Ramos (cell line): Measurements from ENCODE around the gene FGF3.

Experiments
- in situ Hi-C: fragments of 300-500 bp; cut with MboI; formaldehyde crosslinking; loops from one replicate; pipeline ENCODE4 v1.14.3; 2022; ENCODE audit warnings: low sequenced_read_pairs; ENCODE audit not compliant: unreplicated experiment

FGF3 gene

GRCh38 chr11:69807106-69807815, 12.0 kb downstream of the FGF3 start:
- in situ Hi-C loops = no loop called here

DNA sequence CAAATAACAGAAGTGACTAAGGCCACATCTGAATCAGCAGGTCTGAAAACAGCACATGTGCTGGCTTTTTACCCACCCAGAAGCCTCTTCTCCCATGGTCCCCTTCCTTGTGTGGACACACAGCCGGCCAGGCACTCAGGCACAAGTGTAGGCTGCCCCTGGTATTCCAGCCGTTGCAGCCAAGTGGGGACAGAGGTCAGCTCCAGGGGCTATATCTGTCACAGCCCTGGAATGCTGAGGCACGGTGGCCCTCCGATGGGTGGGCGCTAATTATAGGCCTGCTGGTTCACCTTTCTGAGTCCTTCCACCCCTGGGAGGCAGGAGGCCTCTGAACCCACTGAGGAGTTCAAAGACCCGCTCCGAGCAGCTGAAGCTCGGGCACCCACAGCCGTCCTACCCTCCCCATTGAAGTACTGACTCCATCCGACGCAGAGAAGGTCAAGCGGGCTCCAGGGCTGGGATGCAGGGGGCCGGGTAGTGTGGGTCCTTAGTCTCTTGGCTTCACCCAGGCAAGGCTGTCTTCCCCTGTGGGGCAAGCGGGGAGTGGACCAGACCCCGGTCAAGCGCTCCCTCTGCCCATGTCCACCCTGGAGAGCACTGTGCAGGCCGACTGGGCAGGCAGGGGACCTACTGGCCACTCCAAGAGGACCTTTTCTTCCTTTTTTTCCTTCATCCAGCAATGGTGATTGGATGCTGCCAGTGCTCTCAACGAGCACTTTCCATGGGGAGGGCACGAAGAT, 14.3 kb downstream of the FGF3 start:
- in situ Hi-C loops = no loop called here

GRCh38 chr11:69803604-69804218, 15.5 kb downstream of the FGF3 start:
- in situ Hi-C loops = no loop called here

- in situ Hi-C loops = no loop called here
Measured at GRCh38 chr11:69803022-69803421, 16.2 kb downstream of the FGF3 start.

DNA sequence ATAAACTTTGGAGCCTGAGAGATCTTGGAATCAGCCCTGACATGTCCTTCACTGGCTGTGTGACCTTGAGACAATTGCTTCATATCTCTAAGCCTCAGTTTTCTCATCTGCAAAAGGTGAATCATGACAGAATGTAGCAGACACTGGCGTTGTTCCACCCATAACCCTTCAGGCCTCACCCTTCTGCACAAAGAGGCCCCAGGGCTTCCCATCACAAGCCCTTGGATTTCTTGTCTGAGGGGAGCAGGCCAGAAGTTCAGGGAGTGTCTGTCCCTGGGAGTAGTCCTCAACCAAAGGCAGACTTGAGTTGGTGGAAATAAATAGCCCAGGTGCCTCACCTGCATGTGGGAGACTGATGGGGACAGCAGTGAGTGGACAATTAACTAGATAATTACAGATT, 16.6 kb downstream of the FGF3 start:
- in situ Hi-C loops = no loop called here

- in situ Hi-C loops = no loop called here
Measured at GRCh38 chr11:69801513-69802335, 17.5 kb downstream of the FGF3 start.

DNA sequence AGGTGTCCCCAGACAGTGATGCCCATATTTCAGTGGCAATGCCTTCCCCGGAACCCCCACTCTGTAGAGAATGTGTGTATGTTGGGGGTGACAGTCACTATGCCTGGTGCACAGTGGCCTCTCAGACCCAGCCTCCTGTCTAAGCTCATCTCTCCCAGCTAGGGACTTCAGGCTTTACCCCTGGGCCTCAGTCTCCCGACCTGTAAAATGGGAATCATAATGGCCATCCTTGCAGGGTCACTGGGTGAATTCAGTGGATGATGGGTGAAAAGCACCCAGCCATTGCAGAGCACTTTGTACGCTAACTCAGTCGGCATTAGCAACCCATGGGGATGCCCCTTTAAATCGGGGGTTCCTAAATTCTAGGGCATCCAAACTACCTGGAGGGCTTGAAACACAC, 18.9 kb downstream of the FGF3 start:
- in situ Hi-C loops = no loop called here

DNA sequence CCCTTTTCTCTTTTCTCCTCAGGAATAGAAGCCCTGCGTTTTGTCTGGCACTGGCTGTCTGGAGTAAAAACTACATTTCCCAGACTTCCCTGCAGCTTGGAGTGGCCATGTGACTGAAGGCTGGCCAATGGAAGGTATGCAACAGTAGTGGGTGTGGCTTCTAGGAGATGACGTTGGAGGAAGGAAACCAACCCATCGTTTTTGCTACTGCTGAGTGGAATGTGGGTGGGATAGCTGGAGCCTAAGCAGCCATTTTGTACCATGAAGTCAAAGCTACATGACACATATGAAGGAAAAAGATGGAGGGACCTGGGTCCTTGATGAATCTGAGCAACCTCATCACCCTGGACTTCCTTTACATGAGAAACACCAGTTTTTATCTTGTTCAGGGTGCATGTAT, 19.6 kb downstream of the FGF3 start:
- in situ Hi-C loops = no loop called here

DNA sequence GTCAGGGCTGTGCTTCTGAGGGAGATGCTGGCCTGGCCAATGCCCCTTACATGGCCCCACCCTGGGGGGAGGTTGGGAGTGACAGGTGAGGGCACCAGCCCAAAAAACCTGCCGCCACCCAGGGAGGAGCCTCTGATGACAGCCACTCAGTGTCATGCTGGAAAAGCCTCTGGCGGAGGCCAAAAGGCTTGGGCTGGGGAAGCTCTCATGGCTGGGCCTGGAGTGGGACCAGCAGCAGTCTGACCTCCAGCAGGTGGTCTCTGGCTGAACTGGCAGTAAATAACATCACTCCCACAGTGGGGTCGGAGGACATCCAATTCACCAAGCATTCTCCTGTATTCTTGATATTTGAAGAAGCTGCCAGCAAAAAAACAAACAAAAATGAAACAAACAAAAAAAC, 20.1 kb downstream of the FGF3 start:
- in situ Hi-C loops = no loop called here

- in situ Hi-C loops = no loop called here
Measured at GRCh38 chr11:69797737-69798528, 21.3 kb downstream of the FGF3 start.

- in situ Hi-C loops = no loop called here
Measured at GRCh38 chr11:69797156-69797555, 22.1 kb downstream of the FGF3 start.

- in situ Hi-C loops = no loop called here
Measured at GRCh38 chr11:69796063-69796462, 23.2 kb downstream of the FGF3 start.

- in situ Hi-C loops = no loop called here
Measured at GRCh38 chr11:69791276-69792180, 27.7 kb downstream of the FGF3 start.

DNA sequence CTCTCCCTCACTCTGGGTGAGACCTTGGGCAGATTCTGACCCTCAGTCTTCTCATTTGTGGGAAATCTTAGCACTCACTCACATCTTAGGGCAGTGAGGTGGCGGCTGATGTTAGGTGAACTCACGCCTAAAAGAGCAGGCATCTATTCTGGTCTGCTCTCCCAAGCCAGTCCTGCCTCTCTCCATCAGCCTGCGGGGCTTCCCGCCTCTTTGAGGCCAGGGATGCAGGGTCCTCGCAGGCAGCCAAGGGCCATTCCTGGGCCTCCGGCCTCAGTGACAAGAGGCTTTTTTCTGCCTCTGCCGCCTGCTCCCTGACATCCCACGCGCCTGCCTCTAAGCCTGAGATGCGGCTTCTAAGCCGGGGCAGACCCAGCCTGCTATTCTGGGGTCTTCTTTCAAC, 30.3 kb downstream of the FGF3 start:
- in situ Hi-C loops = no loop called here

DNA sequence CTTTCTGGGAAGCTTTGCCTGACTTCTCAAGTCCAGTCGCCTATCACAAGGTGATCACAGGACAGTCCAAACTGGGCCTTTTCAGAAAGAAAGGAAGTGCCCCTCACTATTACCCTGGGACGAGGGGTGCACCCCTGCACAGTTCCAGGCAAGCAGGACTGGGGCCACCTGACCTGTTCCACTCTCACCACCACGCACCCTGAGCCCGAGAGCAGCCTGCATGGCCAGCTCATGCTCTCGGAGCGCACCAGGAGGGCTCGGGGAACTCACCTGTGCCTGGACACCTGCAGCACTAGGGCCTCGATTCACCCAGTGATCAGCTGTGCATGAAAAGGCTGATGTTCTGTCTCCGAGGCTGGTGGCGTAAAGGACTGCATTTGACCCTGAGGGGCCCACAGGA, 31.3 kb downstream of the FGF3 start:
- in situ Hi-C loops = no loop called here

DNA sequence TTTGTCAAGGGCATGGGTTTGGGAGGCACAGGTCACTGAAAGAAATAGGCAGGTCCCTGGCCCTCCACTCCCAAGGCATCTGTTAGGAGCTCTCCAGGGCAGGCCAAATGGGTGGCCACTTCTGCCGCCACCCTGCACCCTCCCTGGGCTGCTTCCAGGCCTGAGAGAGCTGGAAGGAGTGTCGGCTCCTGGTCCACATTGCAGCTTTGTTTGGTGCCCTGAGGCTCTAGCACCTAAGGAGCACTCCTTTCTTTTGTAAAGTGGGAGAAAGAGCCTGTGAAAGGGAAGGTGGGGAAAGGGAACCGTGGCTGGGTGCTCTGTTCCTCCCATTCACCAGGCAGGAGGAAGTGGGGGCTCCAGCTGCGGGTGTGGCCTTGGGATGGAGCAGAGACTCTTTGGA, 31.8 kb downstream of the FGF3 start:
- in situ Hi-C loops = no loop called here

DNA sequence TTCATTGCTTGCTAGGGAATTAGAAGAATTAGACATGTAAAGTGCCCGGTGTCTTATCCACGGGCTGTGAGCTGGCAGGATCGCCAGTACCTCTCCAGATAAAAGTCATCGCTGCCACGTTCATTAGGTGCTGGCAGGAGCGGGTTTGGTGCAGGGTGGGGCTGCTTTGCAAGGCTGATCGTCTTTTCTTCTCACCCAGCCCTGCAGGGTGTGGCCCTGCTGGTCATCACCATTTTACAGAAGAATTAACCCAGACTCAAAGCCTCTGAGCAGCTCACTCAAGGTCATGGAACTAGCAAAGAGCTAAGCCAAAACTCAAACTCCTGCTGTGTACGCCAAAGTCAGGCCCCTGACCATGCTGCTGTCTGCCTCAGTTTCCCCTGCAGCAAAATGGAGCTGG, 38.0 kb downstream of the FGF3 start:
- in situ Hi-C loops = no loop called here

DNA sequence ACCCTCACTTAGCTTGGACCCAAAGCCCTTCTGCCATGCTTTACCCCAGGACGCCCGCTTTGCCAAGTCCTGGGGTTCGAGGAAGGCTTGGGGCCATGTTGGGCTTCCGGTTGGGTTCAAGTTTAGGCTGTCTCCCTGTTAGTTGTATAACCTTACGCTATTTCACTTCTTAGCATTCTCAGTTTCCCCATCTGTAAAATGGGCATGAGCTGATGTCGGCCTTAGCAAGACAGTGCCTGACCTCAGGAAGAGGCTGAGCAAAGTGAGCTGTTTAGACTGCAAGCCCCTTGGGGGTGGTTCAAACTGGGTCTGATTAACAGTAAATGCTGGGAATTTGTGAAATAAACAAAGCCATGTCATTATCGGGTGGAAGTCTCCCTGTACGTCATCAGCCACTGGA, 40.8 kb downstream of the FGF3 start:
- in situ Hi-C loops = no loop called here

DNA sequence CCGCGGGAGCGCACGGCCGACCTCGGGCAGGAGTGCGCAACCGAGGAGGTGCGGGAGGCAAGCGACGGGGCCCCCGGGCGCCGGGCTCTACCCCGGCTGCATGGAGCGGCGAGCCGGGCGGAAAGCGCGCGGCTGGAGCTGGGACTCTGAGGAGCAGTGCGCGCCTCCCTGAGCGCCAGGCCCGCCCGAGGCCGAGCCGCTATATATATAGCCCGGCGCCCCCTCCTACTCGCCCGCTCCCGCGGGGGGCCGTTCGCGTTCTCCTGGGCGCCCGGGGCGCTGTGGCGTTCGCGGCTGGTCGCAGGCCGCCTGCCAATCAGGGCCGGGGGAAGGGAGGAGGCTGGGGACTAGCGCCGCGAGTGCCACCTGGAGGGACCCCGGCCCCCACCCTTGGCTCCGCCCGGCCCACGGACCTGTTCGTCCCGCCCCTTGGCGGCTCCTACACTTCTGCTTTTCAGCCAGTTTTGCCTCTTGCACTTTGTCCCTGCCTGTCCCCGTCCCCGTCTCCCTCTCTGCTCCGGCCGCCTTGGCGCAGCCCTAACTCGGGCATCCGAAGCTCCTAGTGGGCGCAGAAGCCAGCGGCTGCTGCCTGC, 44.0 kb downstream of the FGF3 start, which contains the start of gene FGF4:
Gene FGF4, minus strand, starts transcription at position 179 of the 593 bp plus-strand sequence. CDS start 257 bp downstream, outside the sequence.
- in situ Hi-C loops = no loop called here
